DND-41 (cell line): ENCODE measurements around the gene IP6K3.

Experiments used
- ATAC-seq: fragments of 200-7000 bp; cut with Tn5 transposase; 3 replicates; pipeline ENCODE4 v1.9.1; 2021; ENCODE audit warnings: low read depth; ENCODE audit not compliant: insufficient read depth
- DNase-seq: peaks from one replicate; pipeline ENCODE4 v3.0.0-alpha.2; 2020
- H2AFZ ChIP-seq: 2 replicates; pipeline ENCODE4 v1.6.0; 2012; ENCODE audit warnings: low read depth, low read length
- H3K27ac ChIP-seq: 2 replicates; pipeline ENCODE4 v1.5.1; 2012; ENCODE audit warnings: low read length, inconsistent platforms
- H3K27me3 ChIP-seq: fragments of 200-600 bp; sonication (generic); 2 replicates; pipeline ENCODE4 v1.6.0; 2012; ENCODE audit warnings: low read length, mild to moderate bottlenecking, inconsistent platforms; ENCODE audit not compliant: insufficient read depth, poor library complexity
- H3K36me3 ChIP-seq: 2 replicates; pipeline ENCODE4 v1.5.1; 2012; ENCODE audit warnings: low read length, inconsistent platforms; ENCODE audit not compliant: insufficient read depth
- H3K4me1 ChIP-seq: 2 replicates; pipeline ENCODE4 v1.5.1; 2012; ENCODE audit warnings: mild to moderate bottlenecking, low read length; ENCODE audit not compliant: insufficient read depth
- H3K4me2 ChIP-seq: 2 replicates; pipeline ENCODE4 v1.6.0; 2012; ENCODE audit warnings: mild to moderate bottlenecking, moderate library complexity, low read length, inconsistent platforms; ENCODE audit not compliant: insufficient read depth
- H3K4me3 ChIP-seq, 2 experiments: fragments of 200-600 bp in 1 of 2; shearing (Covaris generic) in 1 of 2; 2 replicates each; pipeline ENCODE4 v1.5.1; 2012 to 2016; ENCODE audit warnings: inconsistent platforms in 2 of 2, low read length in 2 of 2, mild to moderate bottlenecking in 2 of 2, low read depth in 1 of 2, moderate library complexity in 1 of 2
- H3K79me2 ChIP-seq: 2 replicates; pipeline ENCODE4 v1.6.0; 2012; ENCODE audit warnings: low read length, inconsistent platforms; ENCODE audit not compliant: insufficient read depth
- H3K9ac ChIP-seq: 2 replicates; pipeline ENCODE4 v1.6.0; 2012; ENCODE audit warnings: low read depth, mild to moderate bottlenecking, inconsistent platforms, low read length, moderate library complexity
- H3K9me3 ChIP-seq: 2 replicates; pipeline ENCODE4 v1.5.1; 2012; ENCODE audit warnings: low read length, moderate library complexity, mild to moderate bottlenecking, inconsistent platforms; ENCODE audit not compliant: insufficient read depth, severe bottlenecking
- H4K20me1 ChIP-seq: 2 replicates; pipeline ENCODE4 v1.6.0; 2012; ENCODE audit warnings: low read length; ENCODE audit not compliant: insufficient read depth
- CTCF ChIP-seq: IDR thresholded peaks from 2 replicates; pipeline ENCODE4 v1.5.1; 2012; ENCODE audit warnings: borderline replicate concordance, low read length, moderate library complexity, mild to moderate bottlenecking; ENCODE audit not compliant: poor library complexity, severe bottlenecking; ENCODE audit errors: extremely low read depth
- EZH2 ChIP-seq: IDR thresholded peaks from 3 replicates; pipeline ENCODE4 v1.6.1; 2012; ENCODE audit warnings: borderline replicate concordance, low read depth, mild to moderate bottlenecking, moderate library complexity, low read length, inconsistent platforms; ENCODE audit not compliant: severe bottlenecking

Gene IP6K3

GRCh38 chr6:33723371-33724085 is 23.2 kb downstream of the IP6K3 start:
- no peaks in the 10 kb centered on the region for H3K36me3 ChIP-seq
- no peak overlapping the region for H3K27ac ChIP-seq
- no peak for TF ChIP-seq CTCF
- no peak for DNase-seq
- H3K9ac ChIP-seq: no peak overlapping the region
- no peaks in the 10 kb centered on the region for H3K9me3 ChIP-seq
- H3K4me1 ChIP-seq: no peaks in the 10 kb centered on the region
- ATAC-seq: no peak
- peaks cover 42% of the 10 kb centered on the region for H3K27me3 ChIP-seq
- H4K20me1 ChIP-seq: peaks cover 5% of the 10 kb centered on the region; the same call in 1 of the 2 replicates
- H3K4me3 ChIP-seq: no peak overlapping the region
- no peak overlapping the region for H3K4me2 ChIP-seq
- H3K79me2 ChIP-seq: no peaks in the 10 kb centered on the region
- no peak overlapping the region for H2AFZ ChIP-seq

- no peaks in the 10 kb centered on the region for H3K9me3 ChIP-seq
- no peaks in the 10 kb centered on the region for H3K36me3 ChIP-seq
- no peaks in the 10 kb centered on the region for H3K4me1 ChIP-seq
- H3K27me3 ChIP-seq: peaks cover 34% of the 10 kb centered on the region
- peaks cover 5% of the 10 kb centered on the region; the same call in 1 of the 2 replicates for H4K20me1 ChIP-seq
- ATAC-seq: no peak
- H3K27ac ChIP-seq: no peak overlapping the region
- no peaks in the 10 kb centered on the region for H3K79me2 ChIP-seq
- H3K4me2 ChIP-seq: no peak overlapping the region
- H3K9ac ChIP-seq: no peak overlapping the region
- no peak for DNase-seq
- TF ChIP-seq EZH2 (no peak), CTCF (no peak)
- no peak overlapping the region for H2AFZ ChIP-seq
- H3K4me3 ChIP-seq: no peak overlapping the region
Measured at GRCh38 chr6:33722103-33722623, 24.5 kb downstream of the IP6K3 start.

- ATAC-seq (no peak), DNase-seq (no peak)
- no peak overlapping the region for H3K4me3 ChIP-seq
- H3K4me2 ChIP-seq: no peak overlapping the region
- H3K27ac ChIP-seq: no peak overlapping the region
- H3K79me2 ChIP-seq: no peaks in the 10 kb centered on the region
- H3K9me3 ChIP-seq: no peaks in the 10 kb centered on the region
- H4K20me1 ChIP-seq: peaks cover 5% of the 10 kb centered on the region; the same call in 1 of the 2 replicates
- TF ChIP-seq EZH2 (no peak), CTCF (no peak)
- H2AFZ ChIP-seq: no peak overlapping the region
- H3K36me3 ChIP-seq: no peaks in the 10 kb centered on the region
- no peaks in the 10 kb centered on the region for H3K4me1 ChIP-seq
- H3K9ac ChIP-seq: no peak overlapping the region
- peaks cover 30% of the 10 kb centered on the region for H3K27me3 ChIP-seq
Measured at GRCh38 chr6:33721508-33721907, 25.2 kb downstream of the IP6K3 start.
